ENCODE measurements around the gene ALOX15B. TPM values are rescaled to one million over a fixed set of nuclear protein-coding genes. Genes with fewer than 3 reads are reported as not detected.

Gene ALOX15B
- total and polyA plus RNA-seq, 10 of the 15 experiments (the other 5 are each of a cell fraction or from before 2014, with no cell fraction given): 0.01 TPM; not detected in 9

DNA sequence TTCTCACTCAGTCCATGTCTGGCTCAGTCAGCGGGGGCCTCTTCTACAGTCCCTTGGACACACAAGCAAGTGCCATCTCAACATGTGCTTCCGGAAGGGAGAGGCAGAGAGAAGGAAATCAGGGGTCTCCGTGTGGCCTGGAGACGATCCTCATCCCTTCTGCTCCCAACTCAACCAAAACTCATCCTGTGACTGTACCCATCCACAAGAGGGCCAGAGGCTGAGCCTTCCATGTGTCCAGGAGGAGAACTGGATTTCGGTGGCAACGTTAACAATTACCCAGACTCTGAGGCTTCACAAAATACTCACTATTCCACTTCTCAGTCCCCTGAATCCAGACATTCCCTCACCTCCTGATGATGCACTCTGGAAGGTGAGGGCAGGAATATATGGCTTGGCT is 56.5 kb downstream of the ALOX15B start:
- Histone ChIP-seq H3K4me2 (ENCODE audit: control insufficient read depth, insufficient read depth) (no peak overlapping the region), H3K27me3 (replicated peaks in 1 of 2; ENCODE audit: control insufficient read depth in 2 of 2, insufficient read depth in 2 of 2, low read length in 1 of 2) (peaks cover 0 to 2% of the 10 kb centered on the region in 2 experiments; a peak in 2 of 4 replicates), H3K4me1 (ENCODE audit: control insufficient read depth, insufficient read depth, low read length) (peaks cover 8% of the 10 kb centered on the region), H4K20me1 (ENCODE audit: control insufficient read depth, insufficient read depth) (no peaks in the 10 kb centered on the region), H3K9me3 (replicated peaks; ENCODE audit: control insufficient read depth, insufficient read depth, low read length) (no peaks in the 10 kb centered on the region), H3K79me2 (ENCODE audit: control insufficient read depth, insufficient read depth, low read length) (no peaks in the 10 kb centered on the region), H3K36me3 (ENCODE audit: control insufficient read depth in 2 of 2, insufficient read depth in 2 of 2, low read length in 1 of 2) (no peaks in the 10 kb centered on the region), H3K9ac (ENCODE audit: control insufficient read depth, insufficient read depth, low read length) (no peak overlapping the region), H3K4me3 (no peak overlapping the region), H3K27ac (ENCODE audit: control insufficient read depth, insufficient read depth) (no peak overlapping the region), H2AFZ (ENCODE audit: control insufficient read depth, low read depth, low read length) (no peak overlapping the region)
- ChIA-PET POLR2A (no interaction called here), SMC1A (ENCODE audit: uncharacterized antibody, unreplicated experiment) (no interaction called here), CTCF (interaction anchor here (1.1 to 8.4 kb wide), 4 partner anchors 11 to 36 kb away, joined by 3 to 105 read pairs (median 64); partner anchors contain the start of gene ALOXE3), RAD21 (ENCODE audit: unreplicated experiment) (interaction anchor here (2.2 kb wide), 1 partner anchor 15 kb away, joined by 9 read pairs; no protein-coding TSS in a partner anchor)
- ATAC-seq (no peak), FAIRE-seq (no peak), DNase-seq (ENCODE audit: low read depth, low spot score) (no peak)
- in situ Hi-C loops (cut with MboI) (no loop called here), intact Hi-C loops (cut with micrococcal nuclease; ENCODE audit: unreplicated experiment) (no loop called here)
- BruUV-seq (replicated peaks): no TSS peak
- 29% methylated on average over 6 of the region's 6 CpGs for WGBS (ENCODE audit: insufficient coverage, insufficient replicate concordance, low lambda C conversion rate, missing lambda C conversion rate)
- TF ChIP-seq, protein P1, sequence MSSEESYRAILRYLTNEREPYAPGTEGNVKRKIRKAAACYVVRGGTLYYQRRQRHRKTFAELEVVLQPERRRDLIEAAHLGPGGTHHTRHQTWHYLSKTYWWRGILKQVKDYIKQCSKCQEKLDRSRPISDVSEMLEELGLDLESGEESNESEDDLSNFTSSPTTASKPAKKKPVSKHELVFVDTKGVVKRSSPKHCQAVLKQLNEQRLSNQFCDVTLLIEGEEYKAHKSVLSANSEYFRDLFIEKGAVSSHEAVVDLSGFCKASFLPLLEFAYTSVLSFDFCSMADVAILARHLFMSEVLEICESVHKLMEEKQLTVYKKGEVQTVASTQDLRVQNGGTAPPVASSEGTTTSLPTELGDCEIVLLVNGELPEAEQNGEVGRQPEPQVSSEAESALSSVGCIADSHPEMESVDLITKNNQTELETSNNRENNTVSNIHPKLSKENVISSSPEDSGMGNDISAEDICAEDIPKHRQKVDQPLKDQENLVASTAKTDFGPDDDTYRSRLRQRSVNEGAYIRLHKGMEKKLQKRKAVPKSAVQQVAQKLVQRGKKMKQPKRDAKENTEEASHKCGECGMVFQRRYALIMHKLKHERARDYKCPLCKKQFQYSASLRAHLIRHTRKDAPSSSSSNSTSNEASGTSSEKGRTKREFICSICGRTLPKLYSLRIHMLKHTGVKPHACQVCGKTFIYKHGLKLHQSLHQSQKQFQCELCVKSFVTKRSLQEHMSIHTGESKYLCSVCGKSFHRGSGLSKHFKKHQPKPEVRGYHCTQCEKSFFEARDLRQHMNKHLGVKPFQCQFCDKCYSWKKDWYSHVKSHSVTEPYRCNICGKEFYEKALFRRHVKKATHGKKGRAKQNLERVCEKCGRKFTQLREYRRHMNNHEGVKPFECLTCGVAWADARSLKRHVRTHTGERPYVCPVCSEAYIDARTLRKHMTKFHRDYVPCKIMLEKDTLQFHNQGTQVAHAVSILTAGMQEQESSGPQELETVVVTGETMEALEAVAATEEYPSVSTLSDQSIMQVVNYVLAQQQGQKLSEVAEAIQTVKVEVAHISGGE (CRISPR knock-in tag; IDR thresholded peaks at IDR 0.05): no peak

DNA sequence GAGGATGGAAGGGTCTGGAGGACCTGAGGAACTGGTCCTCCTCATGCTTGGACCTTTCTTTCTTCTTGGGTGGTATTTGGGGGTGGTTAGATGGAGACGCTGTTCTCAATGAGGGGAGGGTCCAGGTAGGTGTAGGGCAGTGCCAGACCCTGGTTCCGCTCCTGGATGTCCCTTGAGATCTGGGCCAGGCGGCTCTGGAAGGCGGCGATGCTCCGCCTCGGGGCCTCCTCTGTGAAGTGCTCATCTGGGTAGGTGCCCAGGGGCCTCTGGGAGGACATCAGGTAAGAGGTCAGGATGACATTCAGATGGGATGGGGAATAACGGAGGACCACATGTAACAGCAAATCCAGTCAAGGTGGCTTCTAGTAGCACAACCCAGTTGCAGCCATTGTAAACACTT is 57.7 kb downstream of the ALOX15B start:
- no peak overlapping the region for H3K9ac ChIP-seq (ENCODE audit: control insufficient read depth, insufficient read depth, low read length)
- no peaks in the 10 kb centered on the region for H3K9me3 ChIP-seq (replicated peaks; ENCODE audit: control insufficient read depth, insufficient read depth, low read length)
- ChIA-PET RAD21 (ENCODE audit: unreplicated experiment) (no interaction called here), POLR2A (no interaction called here), SMC1A (ENCODE audit: uncharacterized antibody, unreplicated experiment) (no interaction called here), CTCF (interaction anchor here (0.7 to 1.1 kb wide), 4 partner anchors 14 to 36 kb away, joined by 3 to 5 read pairs (median 4); no protein-coding TSS in a partner anchor)
- no TSS peak for BruUV-seq (replicated peaks)
- H4K20me1 ChIP-seq (ENCODE audit: control insufficient read depth, insufficient read depth): no peaks in the 10 kb centered on the region
- FAIRE-seq (no peak), ATAC-seq (no peak), DNase-seq (ENCODE audit: low read depth, low spot score) (no peak)
- no peak overlapping the region for H2AFZ ChIP-seq (ENCODE audit: control insufficient read depth, low read depth, low read length)
- in situ Hi-C loops (cut with MboI): no loop called here
- 55% methylated on average over 8 of the region's 8 CpGs for WGBS (ENCODE audit: insufficient coverage, insufficient replicate concordance, low lambda C conversion rate, missing lambda C conversion rate)
- intact Hi-C loops (cut with micrococcal nuclease; ENCODE audit: unreplicated experiment): no loop called here
- peaks cover 0 to 2% of the 10 kb centered on the region in 2 experiments; a peak in 2 of 4 replicates for H3K27me3 ChIP-seq (replicated peaks in 1 of 2; ENCODE audit: control insufficient read depth in 2 of 2, insufficient read depth in 2 of 2, low read length in 1 of 2)
- H3K36me3 ChIP-seq (ENCODE audit: control insufficient read depth in 2 of 2, insufficient read depth in 2 of 2, low read length in 1 of 2): no peaks in the 10 kb centered on the region
- H3K79me2 ChIP-seq (ENCODE audit: control insufficient read depth, insufficient read depth, low read length): no peaks in the 10 kb centered on the region
- no peak overlapping the region for H3K4me2 ChIP-seq (ENCODE audit: control insufficient read depth, insufficient read depth)
- no peak overlapping the region for H3K27ac ChIP-seq (ENCODE audit: control insufficient read depth, insufficient read depth)
- peaks cover under 1% of the 10 kb centered on the region; the same call in 1 of the 2 replicates for H3K4me1 ChIP-seq (ENCODE audit: control insufficient read depth, insufficient read depth, low read length)
- no peak overlapping the region for H3K4me3 ChIP-seq
- TF ChIP-seq EP300 (IDR thresholded peaks at IDR 0.05; ENCODE audit: borderline replicate concordance in 1 of 2, control insufficient read depth in 1 of 2, low read depth in 2 of 2, low read length in 2 of 2) (no peak), KLF5 (IDR thresholded peaks at IDR 0.05; ENCODE audit: partially characterized antibody) (no peak), NR2F1 (conservative IDR thresholded peaks at IDR 0.05) (no peak)
- TF ChIP-seq, protein P2, sequence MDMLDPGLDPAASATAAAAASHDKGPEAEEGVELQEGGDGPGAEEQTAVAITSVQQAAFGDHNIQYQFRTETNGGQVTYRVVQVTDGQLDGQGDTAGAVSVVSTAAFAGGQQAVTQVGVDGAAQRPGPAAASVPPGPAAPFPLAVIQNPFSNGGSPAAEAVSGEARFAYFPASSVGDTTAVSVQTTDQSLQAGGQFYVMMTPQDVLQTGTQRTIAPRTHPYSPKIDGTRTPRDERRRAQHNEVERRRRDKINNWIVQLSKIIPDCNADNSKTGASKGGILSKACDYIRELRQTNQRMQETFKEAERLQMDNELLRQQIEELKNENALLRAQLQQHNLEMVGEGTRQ (IDR thresholded peaks at IDR 0.05; ENCODE audit: borderline replicate concordance, low read depth, low read length): no peak
- TF ChIP-seq, protein P3, sequence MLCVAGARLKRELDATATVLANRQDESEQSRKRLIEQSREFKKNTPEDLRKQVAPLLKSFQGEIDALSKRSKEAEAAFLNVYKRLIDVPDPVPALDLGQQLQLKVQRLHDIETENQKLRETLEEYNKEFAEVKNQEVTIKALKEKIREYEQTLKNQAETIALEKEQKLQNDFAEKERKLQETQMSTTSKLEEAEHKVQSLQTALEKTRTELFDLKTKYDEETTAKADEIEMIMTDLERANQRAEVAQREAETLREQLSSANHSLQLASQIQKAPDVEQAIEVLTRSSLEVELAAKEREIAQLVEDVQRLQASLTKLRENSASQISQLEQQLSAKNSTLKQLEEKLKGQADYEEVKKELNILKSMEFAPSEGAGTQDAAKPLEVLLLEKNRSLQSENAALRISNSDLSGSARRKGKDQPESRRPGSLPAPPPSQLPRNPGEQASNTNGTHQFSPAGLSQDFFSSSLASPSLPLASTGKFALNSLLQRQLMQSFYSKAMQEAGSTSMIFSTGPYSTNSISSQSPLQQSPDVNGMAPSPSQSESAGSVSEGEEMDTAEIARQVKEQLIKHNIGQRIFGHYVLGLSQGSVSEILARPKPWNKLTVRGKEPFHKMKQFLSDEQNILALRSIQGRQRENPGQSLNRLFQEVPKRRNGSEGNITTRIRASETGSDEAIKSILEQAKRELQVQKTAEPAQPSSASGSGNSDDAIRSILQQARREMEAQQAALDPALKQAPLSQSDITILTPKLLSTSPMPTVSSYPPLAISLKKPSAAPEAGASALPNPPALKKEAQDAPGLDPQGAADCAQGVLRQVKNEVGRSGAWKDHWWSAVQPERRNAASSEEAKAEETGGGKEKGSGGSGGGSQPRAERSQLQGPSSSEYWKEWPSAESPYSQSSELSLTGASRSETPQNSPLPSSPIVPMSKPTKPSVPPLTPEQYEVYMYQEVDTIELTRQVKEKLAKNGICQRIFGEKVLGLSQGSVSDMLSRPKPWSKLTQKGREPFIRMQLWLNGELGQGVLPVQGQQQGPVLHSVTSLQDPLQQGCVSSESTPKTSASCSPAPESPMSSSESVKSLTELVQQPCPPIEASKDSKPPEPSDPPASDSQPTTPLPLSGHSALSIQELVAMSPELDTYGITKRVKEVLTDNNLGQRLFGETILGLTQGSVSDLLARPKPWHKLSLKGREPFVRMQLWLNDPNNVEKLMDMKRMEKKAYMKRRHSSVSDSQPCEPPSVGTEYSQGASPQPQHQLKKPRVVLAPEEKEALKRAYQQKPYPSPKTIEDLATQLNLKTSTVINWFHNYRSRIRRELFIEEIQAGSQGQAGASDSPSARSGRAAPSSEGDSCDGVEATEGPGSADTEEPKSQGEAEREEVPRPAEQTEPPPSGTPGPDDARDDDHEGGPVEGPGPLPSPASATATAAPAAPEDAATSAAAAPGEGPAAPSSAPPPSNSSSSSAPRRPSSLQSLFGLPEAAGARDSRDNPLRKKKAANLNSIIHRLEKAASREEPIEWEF (IDR thresholded peaks at IDR 0.05; ENCODE audit: insufficient replicate concordance, low read depth, low read length): no peak
